ENCODE measurements around the gene SIRT3.
A peak's percentile ranks its signal among the peaks of the same experiment; 100 is the strongest.

Gene SIRT3

GRCh38 chr11:249062-249461 lies 12.9 kb upstream of the SIRT3 start:
- Histone ChIP-seq H3F3A (ENCODE audit: low read depth) (no peaks in the 10 kb centered on the region), H3K4me1 (ENCODE audit: insufficient read depth, low read length, poor library complexity, severe bottlenecking) (peaks cover 3% of the 10 kb centered on the region), H3K36me3 (ENCODE audit: insufficient read depth, low read length) (peaks cover 70% of the 10 kb centered on the region; the same call in 1 of the 2 replicates), H3K4me2 (ENCODE audit: low read depth, low read length, poor library complexity, severe bottlenecking) (no peak overlapping the region), H3K79me2 (ENCODE audit: insufficient read depth, low read length) (no peaks in the 10 kb centered on the region), H3K27me3 (ENCODE audit: insufficient read depth, low read length, poor library complexity, severe bottlenecking) (no peaks in the 10 kb centered on the region), H4K20me1 (ENCODE audit: insufficient read depth, low read length, poor library complexity, severe bottlenecking) (no peaks in the 10 kb centered on the region), H3K9me2 (replicated peaks; ENCODE audit: low read depth, low read length) (no peaks in the 10 kb centered on the region), H3K9ac (ENCODE audit: low read depth, low read length, poor library complexity, severe bottlenecking) (no peak overlapping the region), H3K4me3 (ENCODE audit: low read length, poor library complexity, severe bottlenecking) (no peak overlapping the region), H3K9me3 (ENCODE audit: insufficient read depth, low read depth, low read length) (no peaks in the 10 kb centered on the region), H2AFZ (ENCODE audit: low read length) (no peak overlapping the region)
- TF ChIP-seq EZH2phosphoT487 (IDR thresholded peaks at IDR 0.05; ENCODE audit: borderline replicate concordance) (no peak), CTCF (conservative IDR thresholded peaks at IDR 0.05; ENCODE audit: low read length) (no peak)

DNA sequence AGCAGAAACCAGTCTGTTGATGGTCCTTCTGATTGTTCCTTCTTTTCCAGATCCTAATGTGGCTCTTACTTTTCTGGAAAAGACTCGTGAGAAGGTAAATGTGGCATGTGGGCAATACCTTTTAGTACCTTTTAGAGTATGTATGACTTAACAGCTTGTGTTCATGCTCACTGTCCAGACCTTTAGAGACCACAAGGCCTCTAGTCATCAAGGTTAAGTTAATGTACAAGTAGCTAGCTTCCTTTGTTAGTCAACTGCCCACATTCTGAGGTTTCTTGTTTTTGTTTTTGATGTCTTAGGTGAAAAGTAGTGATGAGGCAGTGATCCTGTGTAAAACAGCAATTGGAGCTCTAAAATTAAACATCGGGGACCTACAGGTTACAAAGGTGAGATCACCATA lies 8.2 kb upstream of the SIRT3 start:
- Histone ChIP-seq H3K9me3 (ENCODE audit: insufficient read depth, low read depth, low read length) (no peaks in the 10 kb centered on the region), H3K79me2 (ENCODE audit: insufficient read depth, low read length) (peaks cover 24% of the 10 kb centered on the region), H2AFZ (ENCODE audit: low read length) (no peak overlapping the region), H3K4me2 (ENCODE audit: low read depth, low read length, poor library complexity, severe bottlenecking) (no peak overlapping the region), H3K4me3 (ENCODE audit: low read length, poor library complexity, severe bottlenecking) (no peak overlapping the region), H3K36me3 (ENCODE audit: insufficient read depth, low read length) (peaks cover 53% of the 10 kb centered on the region; the same call in 1 of the 2 replicates), H4K20me1 (ENCODE audit: insufficient read depth, low read length, poor library complexity, severe bottlenecking) (peaks cover 2% of the 10 kb centered on the region), H3K27me3 (ENCODE audit: insufficient read depth, low read length, poor library complexity, severe bottlenecking) (no peaks in the 10 kb centered on the region), H3F3A (ENCODE audit: low read depth) (no peaks in the 10 kb centered on the region), H3K9ac (ENCODE audit: low read depth, low read length, poor library complexity, severe bottlenecking) (no peak overlapping the region), H3K9me2 (replicated peaks; ENCODE audit: low read depth, low read length) (no peaks in the 10 kb centered on the region), H3K4me1 (ENCODE audit: insufficient read depth, low read length, poor library complexity, severe bottlenecking) (peaks cover 5% of the 10 kb centered on the region)
- TF ChIP-seq EZH2phosphoT487 (IDR thresholded peaks at IDR 0.05; ENCODE audit: borderline replicate concordance) (no peak), CTCF (conservative IDR thresholded peaks at IDR 0.05; ENCODE audit: low read length) (no peak)

DNA sequence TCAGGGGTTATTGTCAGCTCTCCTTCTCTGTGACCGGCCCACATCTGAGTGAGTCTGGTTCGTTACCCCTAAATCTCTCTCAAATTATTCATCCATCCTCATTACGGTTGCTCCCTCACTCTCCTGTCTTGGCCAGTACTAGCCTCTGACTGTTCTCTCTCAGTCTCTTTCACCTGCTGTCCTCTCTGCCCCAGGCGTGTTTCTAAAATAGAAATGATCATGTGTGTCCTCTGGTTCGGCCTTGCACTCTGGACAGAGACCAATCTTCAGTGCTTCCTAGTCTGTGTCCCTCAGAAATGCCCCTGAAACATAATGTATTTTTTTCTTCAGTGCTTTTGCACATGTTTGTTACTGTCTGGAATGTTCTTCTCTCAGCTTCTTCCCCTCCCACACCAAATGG lies 5.5 kb upstream of the SIRT3 start:
- H3K36me3 ChIP-seq (ENCODE audit: insufficient read depth, low read length) = peaks cover 28% of the 10 kb centered on the region; the same call in 1 of the 2 replicates
- TF ChIP-seq CTCF (conservative IDR thresholded peaks at IDR 0.05; ENCODE audit: low read length) (no peak), EZH2phosphoT487 (IDR thresholded peaks at IDR 0.05; ENCODE audit: borderline replicate concordance) (no peak)
- H3K9me2 ChIP-seq (replicated peaks; ENCODE audit: low read depth, low read length) = no peaks in the 10 kb centered on the region
- H3K9ac ChIP-seq (ENCODE audit: low read depth, low read length, poor library complexity, severe bottlenecking) = peak overlapping the region; percentile 45
- H3K4me3 ChIP-seq (ENCODE audit: low read length, poor library complexity, severe bottlenecking) = no peak overlapping the region
- H3K79me2 ChIP-seq (ENCODE audit: insufficient read depth, low read length) = peaks cover 50% of the 10 kb centered on the region
- H3K4me2 ChIP-seq (ENCODE audit: low read depth, low read length, poor library complexity, severe bottlenecking) = peak overlapping the region; percentile 37
- peaks cover 22% of the 10 kb centered on the region for H3K4me1 ChIP-seq (ENCODE audit: insufficient read depth, low read length, poor library complexity, severe bottlenecking)
- no peaks in the 10 kb centered on the region for H3K27me3 ChIP-seq (ENCODE audit: insufficient read depth, low read length, poor library complexity, severe bottlenecking)
- H3K9me3 ChIP-seq (ENCODE audit: insufficient read depth, low read depth, low read length) = no peaks in the 10 kb centered on the region
- peaks cover under 1% of the 10 kb centered on the region for H3F3A ChIP-seq (ENCODE audit: low read depth)
- no peak overlapping the region for H2AFZ ChIP-seq (ENCODE audit: low read length)
- H4K20me1 ChIP-seq (ENCODE audit: insufficient read depth, low read length, poor library complexity, severe bottlenecking) = peaks cover 20% of the 10 kb centered on the region

Data from Loucy (cell line).